HFFc6 (cell line): ENCODE results near the gene CACNA1D. TPM values are rescaled to one million over a fixed set of nuclear protein-coding genes. Genes with fewer than 3 reads are reported as not detected.
"Not testable (repeated sequence)": the region's sequence is repeated elsewhere in the genome, so short reads cannot be mapped to it uniquely, and the experiment has no call there.

Source experiments
- DNase-seq: peaks from one replicate; pipeline ENCODE4 v3.0.0-alpha.2; 2018
- H3K27ac Mint-ChIP-seq: 2 replicates; pipeline ENCODE4 v1.8.0; 2020; ENCODE audit warnings: mild to moderate bottlenecking, mixed read lengths
- H3K27me3 Mint-ChIP-seq: 2 replicates; pipeline ENCODE4 v1.8.0; 2021; ENCODE audit warnings: mild to moderate bottlenecking, moderate library complexity, mixed read lengths; ENCODE audit not compliant: insufficient read depth
- H3K36me3 Mint-ChIP-seq: 2 replicates; pipeline ENCODE4 v1.8.0; 2021; ENCODE audit warnings: low read depth, mixed read lengths
- H3K4me1 Mint-ChIP-seq: 2 replicates; pipeline ENCODE4 v1.8.0; 2020; ENCODE audit warnings: low read depth, mixed read lengths
- H3K4me3 Mint-ChIP-seq: 2 replicates; pipeline ENCODE4 v1.8.0; 2020; ENCODE audit warnings: mild to moderate bottlenecking, moderate library complexity, mixed read lengths
- H3K9me3 Mint-ChIP-seq: 2 replicates; pipeline ENCODE4 v1.8.0; 2020; ENCODE audit warnings: mild to moderate bottlenecking, mixed read lengths
- CTCF ChIP-seq: fragments of 200-600 bp; sonication (generic); IDR thresholded peaks from 2 replicates; pipeline ENCODE4 v1.5.0; 2021; ENCODE audit warnings: antibody characterized with exemption, mild to moderate bottlenecking
- total RNA-seq, 6 experiments: library from RNA; stranded (reverse); fragmentation: NEBNext Ultra II Directional; extraction: Animal tissue kit (Norgen Biotek cat#: 25700); gene quantifications; 2 replicates in 1 of 6; 3 replicates in 5 of 6; pipeline ENCODE4 v1.2.3, GENCODE V29; 2021

CACNA1D gene
- total RNA-seq, 6 experiments from 2014 or later = 0.09 TPM; not detected in 5

GRCh38 chr3:53635041-53635440, 140.6 kb downstream of the CACNA1D start:
- H3K4me3 Mint-ChIP-seq = no peak overlapping the region
- H3K9me3 Mint-ChIP-seq = no peaks in the 10 kb centered on the region
- no peaks in the 10 kb centered on the region for H3K36me3 Mint-ChIP-seq
- no peaks in the 10 kb centered on the region for H3K4me1 Mint-ChIP-seq
- no peak for DNase-seq
- H3K27ac Mint-ChIP-seq = no peak overlapping the region
- TF ChIP-seq CTCF = no peak
- no peaks in the 10 kb centered on the region; the same call in none of the 2 replicates for H3K27me3 Mint-ChIP-seq

DNA sequence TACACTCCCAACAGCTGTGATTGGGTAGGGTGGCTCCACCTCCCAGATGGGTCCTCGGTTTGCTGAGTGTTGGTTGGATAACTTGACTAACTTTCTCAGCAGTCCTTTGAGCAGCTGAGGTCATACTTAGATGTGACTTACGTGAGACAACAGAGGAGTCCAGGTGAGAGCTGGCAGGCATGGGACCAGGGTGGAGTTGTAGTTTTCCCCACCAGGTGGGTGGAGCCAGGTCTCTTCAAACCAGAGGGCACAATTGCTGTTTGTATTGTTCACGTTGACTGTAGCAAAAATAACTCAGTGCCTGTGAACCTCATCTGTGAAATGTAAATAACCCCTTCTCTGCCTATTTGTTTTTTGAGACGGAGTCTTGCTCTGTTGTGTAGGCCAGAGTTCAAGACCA, 144.4 kb downstream of the CACNA1D start:
- not testable (repeated sequence) for H3K27ac Mint-ChIP-seq, H3K9me3 Mint-ChIP-seq, DNase-seq, H3K4me3 Mint-ChIP-seq, H3K27me3 Mint-ChIP-seq, H3K4me1 Mint-ChIP-seq, H3K36me3 Mint-ChIP-seq

DNA sequence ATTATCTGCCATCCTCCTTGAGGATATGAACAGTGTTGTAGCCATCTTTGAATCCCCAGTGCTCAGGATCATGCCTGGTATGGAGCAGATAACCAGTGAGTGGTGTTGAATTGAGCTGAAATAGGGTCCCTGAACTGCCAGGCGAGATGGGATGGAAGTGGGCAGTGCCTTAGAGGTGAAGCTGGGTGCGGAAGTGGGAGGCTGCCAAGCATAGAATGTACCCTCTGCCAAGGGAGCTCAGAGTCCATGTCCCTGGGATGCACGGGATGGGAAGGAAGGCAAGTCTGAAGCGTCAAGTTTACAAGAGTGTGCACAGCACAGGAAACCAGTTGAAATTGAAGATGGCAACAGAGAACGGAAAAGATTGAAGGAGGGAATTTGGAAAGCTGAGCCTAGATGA, 147.0 kb downstream of the CACNA1D start:
- no peaks in the 10 kb centered on the region; the same call in 1 of the 2 replicates for H3K27me3 Mint-ChIP-seq
- no peaks in the 10 kb centered on the region for H3K9me3 Mint-ChIP-seq
- H3K36me3 Mint-ChIP-seq = no peaks in the 10 kb centered on the region
- H3K4me3 Mint-ChIP-seq = no peak overlapping the region
- H3K27ac Mint-ChIP-seq = no peak overlapping the region
- DNase-seq = no peak
- TF ChIP-seq CTCF = no peak
- no peaks in the 10 kb centered on the region for H3K4me1 Mint-ChIP-seq

DNA sequence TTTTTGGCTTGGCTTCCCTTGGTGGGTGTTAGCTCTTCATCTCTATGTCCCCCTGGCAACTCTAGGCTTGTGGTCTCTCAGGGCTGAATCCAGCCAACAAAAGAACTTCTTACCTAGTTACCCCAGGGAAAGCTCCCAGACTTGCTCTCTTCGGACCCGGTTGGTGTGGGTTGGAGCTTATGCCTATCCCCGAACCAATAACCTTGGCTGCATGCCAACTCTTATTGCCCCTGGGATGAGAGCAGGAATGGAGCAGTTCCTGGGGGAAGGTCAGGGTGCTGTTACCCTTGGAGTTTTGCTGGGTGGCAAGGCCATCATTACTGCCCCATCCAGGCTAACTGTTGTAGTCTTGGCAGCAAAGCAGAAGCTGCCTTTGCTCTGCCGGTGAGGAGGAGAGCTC, 147.8 kb downstream of the CACNA1D start:
- no peak for TF ChIP-seq CTCF
- no peaks in the 10 kb centered on the region for H3K36me3 Mint-ChIP-seq
- DNase-seq = no peak

DNA sequence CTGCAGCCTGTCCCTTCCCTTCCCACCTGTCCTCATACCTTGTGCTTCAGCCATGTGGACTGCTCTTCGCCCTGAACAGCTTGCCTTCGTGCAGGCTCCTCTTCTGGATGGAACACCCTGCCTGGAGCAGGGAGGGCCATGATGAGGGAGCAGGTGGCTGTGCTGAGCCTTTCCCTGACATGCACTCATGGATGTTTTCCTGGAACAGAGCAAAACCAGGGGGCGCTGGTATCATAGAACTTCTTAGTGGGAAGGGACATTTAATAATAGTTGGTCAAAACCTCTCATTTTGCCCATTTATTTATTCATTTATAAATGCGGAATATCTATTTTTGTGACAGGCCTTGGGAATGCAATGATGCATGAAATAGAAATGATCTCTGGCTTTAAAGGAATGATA, 149.3 kb downstream of the CACNA1D start:
- H3K27me3 Mint-ChIP-seq = peaks cover under 1% of the 10 kb centered on the region; the same call in 1 of the 2 replicates
- TF ChIP-seq CTCF = no peak
- DNase-seq = no peak
- no peaks in the 10 kb centered on the region for H3K36me3 Mint-ChIP-seq
- H3K4me1 Mint-ChIP-seq = no peaks in the 10 kb centered on the region
- H3K9me3 Mint-ChIP-seq = no peaks in the 10 kb centered on the region
- no peak overlapping the region for H3K4me3 Mint-ChIP-seq
- H3K27ac Mint-ChIP-seq = no peak overlapping the region

More for the DNA sequence above, 147.8 kb downstream of the CACNA1D start:
- H3K4me1 Mint-ChIP-seq = no peaks in the 10 kb centered on the region
- no peak overlapping the region for H3K27ac Mint-ChIP-seq
- H3K9me3 Mint-ChIP-seq = no peaks in the 10 kb centered on the region
- H3K27me3 Mint-ChIP-seq = no peaks in the 10 kb centered on the region; the same call in 1 of the 2 replicates
- H3K4me3 Mint-ChIP-seq = no peak overlapping the region

DNA sequence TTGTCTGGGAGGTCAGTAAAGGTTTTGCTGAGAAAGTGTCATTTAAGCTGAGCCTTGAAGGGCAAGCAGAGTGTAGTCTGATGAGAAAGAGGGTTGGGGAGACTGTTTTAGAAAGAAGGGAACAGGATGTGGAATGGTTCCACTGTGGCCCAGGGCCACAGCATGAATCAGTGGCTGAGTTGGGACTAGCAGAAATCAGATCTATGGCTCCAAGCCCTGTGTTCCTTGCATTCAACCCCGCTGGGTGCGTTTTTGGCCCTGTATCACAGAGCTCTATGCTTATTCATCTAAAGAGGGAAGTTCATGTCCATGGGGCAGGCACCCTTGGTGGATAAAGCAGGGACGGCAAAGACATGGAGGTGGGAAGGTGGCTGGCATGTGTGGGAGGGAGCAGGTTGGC, 151.3 kb downstream of the CACNA1D start:
- no peak overlapping the region for H3K27ac Mint-ChIP-seq
- H3K4me1 Mint-ChIP-seq = no peaks in the 10 kb centered on the region
- no peaks in the 10 kb centered on the region for H3K36me3 Mint-ChIP-seq
- peaks cover 7% of the 10 kb centered on the region; the same call in 1 of the 2 replicates for H3K27me3 Mint-ChIP-seq
- no peak for DNase-seq
- H3K4me3 Mint-ChIP-seq = no peak overlapping the region
- no peak for TF ChIP-seq CTCF
- no peaks in the 10 kb centered on the region for H3K9me3 Mint-ChIP-seq
